ENCODE data around the gene DOCK9.

DNA sequence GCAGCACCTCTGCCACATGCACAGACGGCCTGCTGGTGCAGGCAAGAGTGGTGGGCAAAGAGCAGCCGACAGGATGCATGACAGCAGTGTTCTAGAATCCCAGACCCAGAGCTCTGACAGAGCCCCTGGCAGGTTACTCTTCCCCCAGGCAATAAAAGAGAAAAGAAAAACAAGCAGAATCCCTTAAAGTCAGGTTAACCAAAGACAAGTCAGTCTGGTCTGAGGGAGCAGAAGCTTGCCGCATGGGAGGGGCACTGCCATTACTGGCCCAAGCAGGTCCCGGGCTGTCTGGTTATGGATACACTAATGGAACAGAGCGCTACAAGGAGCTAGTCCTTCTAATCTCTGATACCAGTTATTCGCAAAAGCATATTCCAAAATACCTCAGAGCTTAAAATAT is 36.1 kb upstream of the DOCK9 start:
- TF ChIP-seq, protein P1, sequence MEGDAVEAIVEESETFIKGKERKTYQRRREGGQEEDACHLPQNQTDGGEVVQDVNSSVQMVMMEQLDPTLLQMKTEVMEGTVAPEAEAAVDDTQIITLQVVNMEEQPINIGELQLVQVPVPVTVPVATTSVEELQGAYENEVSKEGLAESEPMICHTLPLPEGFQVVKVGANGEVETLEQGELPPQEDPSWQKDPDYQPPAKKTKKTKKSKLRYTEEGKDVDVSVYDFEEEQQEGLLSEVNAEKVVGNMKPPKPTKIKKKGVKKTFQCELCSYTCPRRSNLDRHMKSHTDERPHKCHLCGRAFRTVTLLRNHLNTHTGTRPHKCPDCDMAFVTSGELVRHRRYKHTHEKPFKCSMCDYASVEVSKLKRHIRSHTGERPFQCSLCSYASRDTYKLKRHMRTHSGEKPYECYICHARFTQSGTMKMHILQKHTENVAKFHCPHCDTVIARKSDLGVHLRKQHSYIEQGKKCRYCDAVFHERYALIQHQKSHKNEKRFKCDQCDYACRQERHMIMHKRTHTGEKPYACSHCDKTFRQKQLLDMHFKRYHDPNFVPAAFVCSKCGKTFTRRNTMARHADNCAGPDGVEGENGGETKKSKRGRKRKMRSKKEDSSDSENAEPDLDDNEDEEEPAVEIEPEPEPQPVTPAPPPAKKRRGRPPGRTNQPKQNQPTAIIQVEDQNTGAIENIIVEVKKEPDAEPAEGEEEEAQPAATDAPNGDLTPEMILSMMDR (optimal IDR thresholded peaks at IDR 0.05 in 1 of 3, IDR thresholded peaks at IDR 0.05 in 1 of 3, conservative IDR thresholded peaks at IDR 0.05 in 1 of 3; ENCODE audit: extremely low read depth in 1 of 3, insufficient read depth in 2 of 3, low read length in 3 of 3), result no peak
- TF ChIP-seq EZH2 (IDR thresholded peaks at IDR 0.05; ENCODE audit: low read length), result no peak

All from keratinocyte (primary cell).